Immature natural killer cell (primary cell): ENCODE results near the gene LINGO3. TPM values are rescaled to one million over a fixed set of nuclear protein-coding genes. Genes with fewer than 3 reads are reported as not detected.

Experiments
- polyA plus RNA-seq, 3 donors: library from polyadenylated mRNA; unstranded; fragments of 300-500 nt; fragmentation: Illumina TruSeq; gene quantifications; one replicate each; pipeline ENCODE4 v1.2.3, GENCODE V29; 2021

The LINGO3 gene
- polyA plus RNA-seq, 3 donors from 2014 or later = 2.7 to 13.2 (median 2.7) TPM

Other genes starting within 250 kb of the LINGO3 start
- gene MOB3A, start 211.8 kb downstream of the LINGO3 start, polyA plus RNA-seq = 100 to 1,000 TPM in 1 of 3 donors, 10 to 100 TPM in 2; 39.4 to 160 (median 42.2) TPM
- under 1 TPM in 1 of 3 donors, not detected in 2; 0.42 TPM for gene IZUMO4, start 211.2 kb downstream of the LINGO3 start, polyA plus RNA-seq
- gene AP3D1, start 156.6 kb downstream of the LINGO3 start, polyA plus RNA-seq = 10 to 100 TPM; 11.7 to 44.5 (median 17.9) TPM
- 1 to 10 TPM in 1 of 3 donors, under 1 TPM in 2; 0.25 to 1.7 (median 0.31) TPM for gene DOT1L, start 144.2 kb downstream of the LINGO3 start, polyA plus RNA-seq
- gene PLEKHJ1, start 71.8 kb downstream of the LINGO3 start, polyA plus RNA-seq = 100 to 1,000 TPM; 115 to 148 (median 117) TPM
- gene SF3A2, start 71.3 kb downstream of the LINGO3 start, polyA plus RNA-seq = 10 to 100 TPM in 2 of 3 donors, 1 to 10 TPM in 1; 6.2 to 40.9 (median 11.1) TPM
- gene AMH, start 58.8 kb downstream of the LINGO3 start, polyA plus RNA-seq = not detected
- gene JSRP1, start 51.7 kb downstream of the LINGO3 start, polyA plus RNA-seq = under 1 TPM in 1 of 3 donors, not detected in 2; 0.94 TPM
- 10 to 100 TPM in 1 of 3 donors, 1 to 10 TPM in 1, under 1 TPM in 1; 0.96 to 10.8 (median 2.5) TPM for gene PEAK3, start 26.0 kb downstream of the LINGO3 start, polyA plus RNA-seq
- 100 to 1,000 TPM; 163 to 285 (median 170) TPM for gene LSM7, start 20.4 kb upstream of the LINGO3 start, polyA plus RNA-seq
- gene SPPL2B, start 20.5 kb upstream of the LINGO3 start, polyA plus RNA-seq = 10 to 100 TPM in 2 of 3 donors, 1 to 10 TPM in 1; 6.9 to 16.4 (median 12.5) TPM
- gene TMPRSS9, start 52.1 kb upstream of the LINGO3 start, polyA plus RNA-seq = not detected
- gene TIMM13, start 119.4 kb upstream of the LINGO3 start, polyA plus RNA-seq = 10 to 100 TPM; 74.3 to 99.6 (median 84.9) TPM
- gene LMNB2, start 148.8 kb upstream of the LINGO3 start, polyA plus RNA-seq = 1 to 10 TPM; 4.6 to 8.4 (median 5.0) TPM
- 100 to 1,000 TPM in 1 of 3 donors, 10 to 100 TPM in 2; 68.0 to 105 (median 72.9) TPM for gene GADD45B, start 168.0 kb upstream of the LINGO3 start, polyA plus RNA-seq